Effector memory CD8-positive, alpha-beta T cell (primary cell): ENCODE results near the gene MAN2A2.

Experiments used
- ATAC-seq: fragments of 150-1000 bp; cut with Tn5 transposase; replicated peaks from 2 replicates; pipeline ENCODE4 v1.10.0; 2021; ENCODE audit warnings: mild to moderate bottlenecking, moderate library complexity
- DNase-seq, 3 experiments: peaks; one replicate each; pipeline ENCODE4 v3.0.0; 2021
- H3K27ac Mint-ChIP-seq, 2 donors: one replicate each; pipeline ENCODE4 v1.8.0; 2022; ENCODE audit warnings: mild to moderate bottlenecking in 2 of 2, mixed read lengths in 2 of 2, moderate library complexity in 2 of 2
- H3K27me3 Mint-ChIP-seq, 2 donors: one replicate each; pipeline ENCODE4 v1.8.0; 2022; ENCODE audit warnings: mixed read lengths in 2 of 2
- H3K36me3 Mint-ChIP-seq: one replicate; pipeline ENCODE4 v1.8.0; 2022; ENCODE audit warnings: mild to moderate bottlenecking, moderate library complexity, mixed read lengths; ENCODE audit not compliant: insufficient read depth
- H3K4me1 Mint-ChIP-seq, 2 donors: one replicate each; pipeline ENCODE4 v1.8.0; 2022; ENCODE audit warnings: low read depth in 2 of 2, mixed read lengths in 2 of 2
- H3K4me3 Mint-ChIP-seq, 2 donors: one replicate each; pipeline ENCODE4 v1.8.0; 2022; ENCODE audit warnings: mild to moderate bottlenecking in 2 of 2, mixed read lengths in 2 of 2, moderate library complexity in 2 of 2
- H3K9me3 Mint-ChIP-seq, 2 donors: one replicate each; pipeline ENCODE4 v1.8.0; 2022; ENCODE audit warnings: mixed read lengths in 2 of 2

Gene MAN2A2

GRCh38 chr15:90883526-90883975, 19.6 kb upstream of the MAN2A2 start:
- Mint-ChIP-seq H3K4me3 (peak overlapping the region in 1 of 2 donors; percentile 21), H3K27ac (peak overlapping the region in 1 of 2 donors; percentile 55), H3K9me3 (no peaks in the 10 kb centered on the region), H3K27me3 (peaks cover 7 to 16% of the 10 kb centered on the region in 2 donors), H3K36me3 (peaks cover 38% of the 10 kb centered on the region), H3K4me1 (peaks cover 4 to 15% of the 10 kb centered on the region in 2 donors)
- ATAC-seq (no peak), DNase-seq (no peak)

- DNase-seq: no peak
- ATAC-seq: no peak
- peaks cover 7 to 18% of the 10 kb centered on the region in 2 donors for H3K27me3 Mint-ChIP-seq
- H3K36me3 Mint-ChIP-seq: peaks cover 39% of the 10 kb centered on the region
- H3K4me3 Mint-ChIP-seq: peak within 1 kb of the TSS in 1 of 2 donors; percentile 32
- H3K27ac Mint-ChIP-seq: peak within 1 kb of the TSS in 1 of 2 donors; percentile 55
- peaks cover 6 to 17% of the 10 kb centered on the region in 2 donors for H3K4me1 Mint-ChIP-seq
- no peaks in the 10 kb centered on the region for H3K9me3 Mint-ChIP-seq
Measured at GRCh38 chr15:90883976-90884718, 19.0 kb upstream of the MAN2A2 start, which contains the start of gene FES. Gene FES (plus strand): TSS chr15:90884504. CDS start chr15:90885046, 542 bp downstream.

GRCh38 chr15:90884719-90885431, 18.2 kb upstream of the MAN2A2 start:
- H3K4me1 Mint-ChIP-seq: peaks cover 13 to 21% of the 10 kb centered on the region in 2 donors

GRCh38 chr15:90885432-90886290, 17.4 kb upstream of the MAN2A2 start:
- ATAC-seq: peak; percentile 37
- Mint-ChIP-seq H3K27ac (peak overlapping the region in 1 of 2 donors; percentile 26), H3K9me3 (no peaks in the 10 kb centered on the region), H3K27me3 (peaks cover 7 to 18% of the 10 kb centered on the region in 2 donors), H3K36me3 (peaks cover 32% of the 10 kb centered on the region), H3K4me3 (peak overlapping the region in 1 of 2 donors; percentile 32), H3K4me1 (peaks cover 17 to 21% of the 10 kb centered on the region in 2 donors)
- DNase-seq: peak; percentile 68 to 73 (median 72)

More at GRCh38 chr15:90884719-90885431, 18.2 kb upstream of the MAN2A2 start:
- Mint-ChIP-seq H3K36me3 (peaks cover 38% of the 10 kb centered on the region), H3K4me3 (peak overlapping the region in 1 of 2 donors; percentile 32), H3K27me3 (peaks cover 7 to 18% of the 10 kb centered on the region in 2 donors), H3K9me3 (no peaks in the 10 kb centered on the region), H3K27ac (peak overlapping the region in 1 of 2 donors; percentile 26)
- DNase-seq (no peak), ATAC-seq (no peak)

GRCh38 chr15:90886291-90886614, 16.8 kb upstream of the MAN2A2 start:
- H3K9me3 Mint-ChIP-seq: no peaks in the 10 kb centered on the region
- DNase-seq: no peak
- H3K36me3 Mint-ChIP-seq: peaks cover 26% of the 10 kb centered on the region
- H3K4me1 Mint-ChIP-seq: peaks cover 17 to 21% of the 10 kb centered on the region in 2 donors
- H3K27me3 Mint-ChIP-seq: peaks cover 7 to 18% of the 10 kb centered on the region in 2 donors
- H3K4me3 Mint-ChIP-seq: no peak overlapping the region
- no peak for ATAC-seq
- H3K27ac Mint-ChIP-seq: no peak overlapping the region

GRCh38 chr15:90887037-90887481, 16.0 kb upstream of the MAN2A2 start:
- H3K9me3 Mint-ChIP-seq: no peaks in the 10 kb centered on the region
- no peak overlapping the region for H3K27ac Mint-ChIP-seq
- H3K27me3 Mint-ChIP-seq: peaks cover 7 to 18% of the 10 kb centered on the region in 2 donors
- DNase-seq (no peak), ATAC-seq (no peak)
- H3K4me3 Mint-ChIP-seq: no peak overlapping the region
- H3K36me3 Mint-ChIP-seq: peaks cover 22% of the 10 kb centered on the region
- H3K4me1 Mint-ChIP-seq: peaks cover 17 to 21% of the 10 kb centered on the region in 2 donors

- Mint-ChIP-seq H3K4me1 (peaks cover 17 to 21% of the 10 kb centered on the region in 2 donors), H3K27ac (peak overlapping the region in 1 of 2 donors; percentile 62), H3K36me3 (peaks cover 10% of the 10 kb centered on the region), H3K4me3 (peak overlapping the region; percentile 58 to 62), H3K27me3 (peaks cover 7 to 18% of the 10 kb centered on the region in 2 donors), H3K9me3 (no peaks in the 10 kb centered on the region)
- DNase-seq: peak; percentile 44 to 52 (median 50)
- ATAC-seq: peak; percentile 92
Measured at GRCh38 chr15:90889313-90889730, 13.8 kb upstream of the MAN2A2 start.

- Mint-ChIP-seq H3K9me3 (no peaks in the 10 kb centered on the region), H3K4me3 (peak overlapping the region; percentile 58 to 62), H3K4me1 (peaks cover 17 to 20% of the 10 kb centered on the region in 2 donors), H3K36me3 (peaks cover 10% of the 10 kb centered on the region), H3K27me3 (peaks cover 7 to 17% of the 10 kb centered on the region in 2 donors), H3K27ac (peak overlapping the region in 1 of 2 donors; percentile 62)
- no peak for DNase-seq
- ATAC-seq: peak; percentile 22
Measured at GRCh38 chr15:90889736-90890456, 13.2 kb upstream of the MAN2A2 start.

GRCh38 chr15:90890839-90891238, 12.3 kb upstream of the MAN2A2 start:
- Mint-ChIP-seq H3K4me3 (no peak overlapping the region), H3K9me3 (no peaks in the 10 kb centered on the region), H3K4me1 (peaks cover 14 to 17% of the 10 kb centered on the region in 2 donors), H3K27me3 (peaks cover 7 to 12% of the 10 kb centered on the region in 2 donors), H3K27ac (no peak overlapping the region), H3K36me3 (peaks cover 7% of the 10 kb centered on the region)
- DNase-seq (no peak), ATAC-seq (no peak)

- DNase-seq (no peak), ATAC-seq (no peak)
- Mint-ChIP-seq H3K27me3 (peaks cover 7 to 12% of the 10 kb centered on the region in 2 donors), H3K27ac (no peak overlapping the region), H3K4me1 (peaks cover 10 to 17% of the 10 kb centered on the region in 2 donors), H3K9me3 (no peaks in the 10 kb centered on the region), H3K36me3 (peaks cover 7% of the 10 kb centered on the region), H3K4me3 (no peak overlapping the region)
Measured at GRCh38 chr15:90891346-90891949, 11.7 kb upstream of the MAN2A2 start.

GRCh38 chr15:90892023-90892422, 11.1 kb upstream of the MAN2A2 start:
- Mint-ChIP-seq H3K36me3 (peaks cover 7% of the 10 kb centered on the region), H3K4me1 (peaks cover 10 to 17% of the 10 kb centered on the region in 2 donors), H3K9me3 (no peaks in the 10 kb centered on the region), H3K27ac (peak overlapping the region in 1 of 2 donors; percentile 79), H3K4me3 (no peak overlapping the region), H3K27me3 (peaks cover 7 to 12% of the 10 kb centered on the region in 2 donors)
- ATAC-seq (no peak), DNase-seq (no peak)
